Hepatocyte (in vitro differentiated cells): ENCODE results near the gene ARL6IP1.
"Not testable (repeated sequence)": the region's sequence is repeated elsewhere in the genome, so short reads cannot be mapped to it uniquely, and the experiment has no call there.

Experiments
- CTCF ChIP-seq: fragments of 200-600 bp; sonication (generic); IDR thresholded peaks from 2 replicates; pipeline ENCODE4 v1.5.1; 2016; ENCODE audit warnings: antibody characterized with exemption, mild to moderate bottlenecking; ENCODE audit not compliant: poor library complexity
- EZH2 ChIP-seq: fragments of 200-600 bp; sonication (generic); IDR thresholded peaks from 2 replicates; pipeline ENCODE4 v1.6.1; 2016; ENCODE audit warnings: antibody characterized with exemption, mild to moderate bottlenecking, borderline replicate concordance
- EZH2phosphoT487 ChIP-seq: fragments of 200-600 bp; sonication (generic); IDR thresholded peaks from one replicate; pipeline ENCODE4 v1.6.1; 2018; ENCODE audit warnings: antibody characterized with exemption, mild to moderate bottlenecking, low read depth, moderate library complexity; ENCODE audit not compliant: unreplicated experiment, severe bottlenecking

GRCh38 chr16:18742870-18743269 lies 58.5 kb downstream of the ARL6IP1 start:
- not testable (repeated sequence) for TF ChIP-seq CTCF, EZH2phosphoT487, EZH2
